GM23338 (cell line): ENCODE results near the gene TTYH3. TPM values are rescaled to one million over a fixed set of nuclear protein-coding genes. Genes with fewer than 3 reads are reported as not detected.

Experiments used
- ATAC-seq: fragments of 200-7000 bp; cut with Tn5 transposase; 3 replicates; pipeline ENCODE4 v1.9.1; 2020
- DNase-seq: peaks from one replicate; pipeline ENCODE4 v3.0.0-alpha.2; 2015; ENCODE audit warnings: low spot score
- H2AFZ ChIP-seq: fragments of 200-600 bp; sonication (generic); 2 replicates; pipeline ENCODE4 v1.8.0; 2016; ENCODE audit warnings: antibody characterized with exemption, mild to moderate bottlenecking, moderate library complexity
- H3F3A ChIP-seq: fragments of 200-600 bp; sonication (generic); replicated peaks from 2 replicates; pipeline ENCODE4 v1.8.0; 2017; ENCODE audit warnings: antibody characterized with exemption, mixed run types, low read depth
- H3K27ac ChIP-seq: fragments of 200-600 bp; sonication (generic); 2 replicates; pipeline ENCODE4 v1.6.1; 2016; ENCODE audit warnings: low read depth
- H3K27me3 ChIP-seq: fragments of 200-600 bp; sonication (generic); 2 replicates; pipeline ENCODE4 v1.8.0; 2016; ENCODE audit warnings: mild to moderate bottlenecking, mixed run types, moderate library complexity; ENCODE audit not compliant: insufficient read depth
- H3K36me3 ChIP-seq: fragments of 200-600 bp; sonication (generic); 2 replicates; pipeline ENCODE4 v1.8.0; 2016; ENCODE audit warnings: mild to moderate bottlenecking; ENCODE audit not compliant: insufficient read depth
- H3K4me1 ChIP-seq: fragments of 200-600 bp; sonication (generic); 2 replicates; pipeline ENCODE4 v1.8.0; 2016; ENCODE audit warnings: mild to moderate bottlenecking, moderate library complexity; ENCODE audit not compliant: insufficient read depth
- H3K4me2 ChIP-seq: fragments of 200-600 bp; sonication (generic); 2 replicates; pipeline ENCODE4 v1.7.1; 2017; ENCODE audit warnings: mixed run types
- H3K4me3 ChIP-seq: fragments of 200-600 bp; sonication (generic); 2 replicates; pipeline ENCODE4 v1.6.1; 2016; ENCODE audit warnings: mixed run types
- H3K79me2 ChIP-seq: fragments of 200-600 bp; sonication (generic); replicated peaks from 2 replicates; pipeline ENCODE4 v1.8.0; 2017; ENCODE audit warnings: mild to moderate bottlenecking; ENCODE audit not compliant: insufficient read depth
- H3K9me2 ChIP-seq: fragments of 200-600 bp; sonication (generic); 2 replicates; pipeline ENCODE4 v1.8.0; 2017; ENCODE audit not compliant: insufficient read depth
- H4K20me1 ChIP-seq: fragments of 200-600 bp; sonication (generic); replicated peaks from 2 replicates; pipeline ENCODE4 v1.8.0; 2017; ENCODE audit warnings: mild to moderate bottlenecking; ENCODE audit not compliant: insufficient read depth
- H3K27ac Mint-ChIP-seq: 2 replicates; pipeline ENCODE4 v1.8.0; 2020; ENCODE audit warnings: inconsistent platforms, mild to moderate bottlenecking, moderate library complexity, mixed read lengths
- H3K27me3 Mint-ChIP-seq: 3 replicates; pipeline ENCODE4 v1.8.0; 2022; ENCODE audit warnings: low read depth, mild to moderate bottlenecking, moderate library complexity, mixed read lengths, inconsistent platforms; ENCODE audit not compliant: insufficient read depth, poor library complexity
- H3K36me3 Mint-ChIP-seq: 3 replicates; pipeline ENCODE4 v1.8.0; 2021; ENCODE audit warnings: low read depth, mild to moderate bottlenecking, inconsistent platforms, moderate library complexity, mixed read lengths
- H3K4me1 Mint-ChIP-seq: 3 replicates; pipeline ENCODE4 v1.8.0; 2020; ENCODE audit warnings: mild to moderate bottlenecking, inconsistent platforms, mixed read lengths
- H3K4me3 Mint-ChIP-seq: 3 replicates; pipeline ENCODE4 v1.8.0; 2021; ENCODE audit warnings: moderate library complexity, mild to moderate bottlenecking, inconsistent platforms, mixed read lengths
- H3K9me3 Mint-ChIP-seq: 3 replicates; pipeline ENCODE4 v1.8.0; 2020; ENCODE audit warnings: moderate library complexity, mild to moderate bottlenecking, inconsistent platforms, mixed read lengths
- CREB1 ChIP-seq: fragments of 250-450 bp; sonication (Bioruptor Pico); IDR thresholded peaks from 2 replicates; pipeline ENCODE4 v1.5.0; 2020; ENCODE audit warnings: low read depth, mild to moderate bottlenecking, moderate library complexity
- CTCF ChIP-seq, 2 experiments: fragments of 200-600 bp in 1 of 2; sonication (generic) in 1 of 2; conservative IDR thresholded peaks; 2 replicates each; pipeline versions ENCODE4 v1.5.1 to v1.6.1; 2016 to 2017; ENCODE audit warnings: antibody characterized with exemption in 2 of 2, low read depth in 2 of 2, mild to moderate bottlenecking in 2 of 2, moderate library complexity in 1 of 2
- POLR2AphosphoS5 ChIP-seq: IDR thresholded peaks from 2 replicates; pipeline ENCODE4 v1.6.1; 2016; ENCODE audit warnings: antibody characterized with exemption, low read depth
- STAT1 ChIP-seq: IDR thresholded peaks from one replicate; pipeline ENCODE4 v1.6.1; 2016; ENCODE audit warnings: antibody characterized with exemption; ENCODE audit not compliant: unreplicated experiment
- ZNF462 ChIP-seq: fragments of 250-450 bp; sonication (Bioruptor Pico); IDR thresholded peaks from 2 replicates; pipeline ENCODE4 v1.5.0; 2020; ENCODE audit warnings: mild to moderate bottlenecking, moderate library complexity
- polyA plus RNA-seq: library from polyadenylated mRNA; unstranded; fragments of >200 nt; fragmentation: Nextera tagmentation; extraction: Ambion mirVana; gene quantifications from 2 replicates; pipeline ENCODE4 v1.2.1, GENCODE V29; 2016
- total RNA-seq: library from RNA; depleted of rRNA; stranded (reverse); fragments of >200 nt; shearing (Covaris generic); gene quantifications from 2 replicates; pipeline ENCODE4 v1.2.3, GENCODE V29; 2014

Gene TTYH3
- total and polyA plus RNA-seq, 2 experiments from 2014 or later = 59.6 to 126 TPM

GRCh38 chr7:2661096-2661449 is 29.3 kb downstream of the TTYH3 start (continued):
- TF ChIP-seq ZNF462 (CRISPR knock-in tag) = no peak

GRCh38 chr7:2661602-2662272 is 30.0 kb downstream of the TTYH3 start:
- Histone ChIP-seq H3K36me3 (no peaks in the 10 kb centered on the region), H3K9me2 (no peaks in the 10 kb centered on the region), H3F3A (no peaks in the 10 kb centered on the region), H3K4me2 (no peak overlapping the region), H3K27me3 (no peaks in the 10 kb centered on the region), H3K4me3 (no peak overlapping the region), H3K79me2 (no peaks in the 10 kb centered on the region), H3K4me1 (no peaks in the 10 kb centered on the region; the same call in 1 of the 2 replicates), H2AFZ (no peak overlapping the region), H4K20me1 (no peaks in the 10 kb centered on the region; the same call in 1 of the 2 replicates), H3K27ac (no peak overlapping the region)
- Mint-ChIP-seq H3K27me3 (peaks cover 12% of the 10 kb centered on the region), H3K9me3 (peaks cover 3% of the 10 kb centered on the region; the same call in 1 of the 3 replicates), H3K4me1 (peaks cover 9% of the 10 kb centered on the region), H3K4me3 (no peak overlapping the region), H3K36me3 (peaks cover 9% of the 10 kb centered on the region), H3K27ac (no peak overlapping the region)
- ATAC-seq (peak; percentile 6; the same call in 2 of the 3 replicates), DNase-seq (peak; percentile 65)
- TF ChIP-seq POLR2AphosphoS5 (no peak; the same call in 1 of the 2 replicates), CREB1 (CRISPR knock-in tag) (no peak), STAT1 (no peak), CTCF (conservative IDR thresholded peaks at IDR 0.05; ENCODE audit: low read depth in 2 of 2) (peak in 1 of 2 experiments; percentile 51; a peak in 2 of 4 replicates)
